IMR-90 (cell line): ENCODE data around the gene MEX3B. TPM values are rescaled to one million over a fixed set of nuclear protein-coding genes. Genes with fewer than 3 reads are reported as not detected.
A peak's percentile ranks its signal among the peaks of the same experiment; 100 is the strongest.

Source experiments
- ATAC-seq: fragments of 200-7000 bp; cut with Tn5 transposase; 2 replicates; pipeline ENCODE4 v1.9.1; 2020; ENCODE audit warnings: low read depth, mild to moderate bottlenecking, moderate library complexity
- Bru-seq: library from RNA; stranded (reverse); fragments of 400-500 nt; gene quantifications from one replicate; lab custom pipeline; 2021; lab: Mats Ljungman, UMichigan
- BruChase-seq, 2 experiments: library from RNA; stranded (reverse); fragments of 400-500 nt; gene quantifications; one replicate each; lab custom pipeline; 2021; lab: Mats Ljungman, UMichigan
- BruUV-seq: library from RNA; stranded (reverse); fragments of 400-500 nt; replicated peaks from 2 replicates; lab custom pipeline; 2021; lab: Mats Ljungman, UMichigan
- CTCF ChIA-PET: fragments of 300-600 bp; formaldehyde crosslinking; extraction: SDS; loops from one replicate; lab custom pipeline; 2021; ENCODE audit warnings: antibody characterized with exemption; lab: Yijun Ruan, JAX
- POLR2A ChIA-PET: fragments of 300-600 bp; sonication (Branson Sonifier 250); formaldehyde crosslinking; loops from one replicate; lab custom pipeline; 2022; ENCODE audit warnings: antibody characterized with exemption; ENCODE audit not compliant: unreplicated experiment; lab: Charles Lee
- DNase-seq: peaks from one replicate; pipeline ENCODE4 v3.0.0; 2013
- H2AFZ ChIP-seq: replicated peaks from 2 replicates; pipeline ENCODE3; 2013; ENCODE audit warnings: low read length, mild to moderate bottlenecking; ENCODE audit not compliant: poor library complexity
- H2AK5ac ChIP-seq: 2 replicates; pipeline ENCODE4 v1.6.1; 2013; ENCODE audit warnings: low read depth, low read length, inconsistent platforms
- H2AK9ac ChIP-seq: replicated peaks from 2 replicates; pipeline ENCODE3; 2013; ENCODE audit warnings: mild to moderate bottlenecking, low read depth, low read length, moderate library complexity; ENCODE audit not compliant: poor library complexity
- H2BK120ac ChIP-seq: 2 replicates; pipeline ENCODE4 v1.6.1; 2013; ENCODE audit warnings: low read depth, low read length, inconsistent platforms
- H2BK15ac ChIP-seq: 3 replicates; pipeline ENCODE4 v1.6.1; 2013; ENCODE audit warnings: low read depth, low read length, inconsistent platforms
- H2BK20ac ChIP-seq: 2 replicates; pipeline ENCODE4 v1.6.1; 2013; ENCODE audit warnings: low read depth, mild to moderate bottlenecking, inconsistent platforms, low read length, moderate library complexity
- H2BK5ac ChIP-seq: 2 replicates; pipeline ENCODE4 v1.6.1; 2013; ENCODE audit warnings: mild to moderate bottlenecking, low read depth, low read length, inconsistent platforms; ENCODE audit not compliant: poor library complexity, severe bottlenecking
- H3K14ac ChIP-seq: replicated peaks from 2 replicates; pipeline ENCODE4 v1.6.1; 2013; ENCODE audit warnings: low read depth, low read length, inconsistent platforms
- H3K18ac ChIP-seq: 2 replicates; pipeline ENCODE4 v1.6.1; 2013; ENCODE audit warnings: low read depth, low read length, control low read depth
- H3K23ac ChIP-seq: 2 replicates; pipeline ENCODE4 v1.6.1; 2013; ENCODE audit warnings: low read depth, low read length, inconsistent platforms
- H3K27ac ChIP-seq: 2 replicates; pipeline ENCODE4 v1.5.1; 2013; ENCODE audit warnings: mild to moderate bottlenecking, control low read depth, low read length; ENCODE audit not compliant: insufficient read depth
- H3K27me3 ChIP-seq: 2 replicates; pipeline ENCODE4 v1.6.1; 2013; ENCODE audit warnings: low read length; ENCODE audit not compliant: control insufficient read depth, insufficient read depth
- H3K36me3 ChIP-seq: 2 replicates; pipeline ENCODE4 v1.6.1; 2013; ENCODE audit warnings: low read length, mixed read lengths; ENCODE audit not compliant: control insufficient read depth, insufficient read depth
- H3K4ac ChIP-seq: 2 replicates; pipeline ENCODE4 v1.6.1; 2013; ENCODE audit warnings: low read depth, low read length, inconsistent platforms
- H3K4me1 ChIP-seq: 2 replicates; pipeline ENCODE4 v1.6.1; 2013; ENCODE audit warnings: low read length, mixed read lengths; ENCODE audit not compliant: control insufficient read depth, insufficient read depth
- H3K4me2 ChIP-seq: 2 replicates; pipeline ENCODE4 v1.6.1; 2013; ENCODE audit warnings: low read depth, mild to moderate bottlenecking, control low read depth, low read length, moderate library complexity
- H3K4me3 ChIP-seq: 2 replicates; pipeline ENCODE4 v1.5.1; 2013; ENCODE audit warnings: low read depth, mild to moderate bottlenecking, control low read depth, low read length, moderate library complexity; ENCODE audit not compliant: insufficient read depth
- H3K56ac ChIP-seq: 2 replicates; pipeline ENCODE4 v1.6.1; 2013; ENCODE audit warnings: low read length, inconsistent platforms; ENCODE audit not compliant: insufficient read depth; ENCODE audit errors: extremely low read depth
- H3K79me1 ChIP-seq, 2 experiments: 2 replicates each; pipeline ENCODE4 v1.6.1; 2013; ENCODE audit warnings: low read length in 2 of 2, inconsistent platforms in 1 of 2, low read depth in 1 of 2
- H3K9ac ChIP-seq: 2 replicates; pipeline ENCODE4 v1.6.1; 2013; ENCODE audit warnings: low read depth, low read length, control low read depth
- H3K9me1 ChIP-seq: 2 replicates; pipeline ENCODE4 v1.6.1; 2013; ENCODE audit warnings: low read length, inconsistent platforms; ENCODE audit not compliant: insufficient read depth
- H3K9me3 ChIP-seq: 2 replicates; pipeline ENCODE4 v1.6.1; 2013; ENCODE audit warnings: low read length; ENCODE audit not compliant: control insufficient read depth, insufficient read depth
- H4K20me1 ChIP-seq: 2 replicates; pipeline ENCODE4 v1.6.1; 2013; ENCODE audit warnings: low read length, inconsistent platforms; ENCODE audit not compliant: insufficient read depth
- H4K5ac ChIP-seq: 2 replicates; pipeline ENCODE4 v1.6.1; 2013; ENCODE audit warnings: mild to moderate bottlenecking, low read depth, low read length, control low read depth
- H4K8ac ChIP-seq, 2 experiments: 2 replicates each; pipeline ENCODE4 v1.6.1; 2013; ENCODE audit warnings: low read depth in 2 of 2, low read length in 2 of 2, control low read depth in 1 of 2, inconsistent platforms in 1 of 2
- H4K91ac ChIP-seq: 2 replicates; pipeline ENCODE4 v1.6.1; 2013; ENCODE audit warnings: low read depth, low read length, inconsistent platforms; ENCODE audit not compliant: insufficient read depth
- CTCF ChIP-seq: conservative IDR thresholded peaks from 2 replicates; pipeline ENCODE4 v1.5.1; 2012; ENCODE audit warnings: mild to moderate bottlenecking, low read depth, low read length, improper control_type of control experiment
- ELK1 ChIP-seq: fragments of 150-350 bp; IDR thresholded peaks from 2 replicates; pipeline ENCODE4 v1.6.1; 2016; ENCODE audit warnings: low read depth, mild to moderate bottlenecking, low read length, moderate library complexity, borderline replicate concordance
- MAZ ChIP-seq: IDR thresholded peaks from 2 replicates; pipeline ENCODE4 v1.6.1; 2012; ENCODE audit warnings: low read depth, mild to moderate bottlenecking, low read length, improper control_type of control experiment, moderate library complexity, borderline replicate concordance
- MXI1 ChIP-seq: IDR thresholded peaks from 2 replicates; pipeline ENCODE4 v1.6.1; 2012; ENCODE audit warnings: low read depth, mild to moderate bottlenecking, low read length, moderate library complexity, borderline replicate concordance
- NFE2L2 ChIP-seq: fragments of 150-350 bp; IDR thresholded peaks from 2 replicates; pipeline ENCODE4 v1.6.1; 2016; ENCODE audit warnings: low read depth, mild to moderate bottlenecking, low read length
- POLR2A ChIP-seq: IDR thresholded peaks from 2 replicates; pipeline ENCODE4 v1.6.1; 2012; ENCODE audit warnings: mild to moderate bottlenecking, low read depth, low read length
- WGBS, 2 experiments: methylation state at CpG; one replicate each; pipeline versions ENCODE4 v1.1.5 to v1.1.7; 2013; ENCODE audit warnings: missing lambda C conversion rate in 2 of 2; ENCODE audit not compliant: insufficient read length in 1 of 2; ENCODE audit errors: extremely low coverage in 2 of 2; 5-methylcytosine and 5-hydroxymethylcytosine counted together
- dilution Hi-C: fragments of 300-500 bp; cut with HindIII; formaldehyde crosslinking; loops from one replicate; pipeline ENCODE4 v1.14.3; 2018; ENCODE audit warnings: low sequenced_read_pairs; ENCODE audit not compliant: unreplicated experiment
- in situ Hi-C: fragments of 300-500 bp; cut with MboI; formaldehyde crosslinking; loops from 3 replicates; pipeline ENCODE4 v1.14.3; 2019; ENCODE audit warnings: low sequenced_read_pairs, inconsistent platforms, mixed read lengths
- intact Hi-C: fragments of 100-400 bp; cut with micrococcal nuclease; formaldehyde crosslinking; loops from 2 replicates; pipeline ENCODE4 v1.10.0; 2022
- long read RNA-seq: library from polyadenylated mRNA; unstranded; transcript quantifications from one replicate; pipeline ENCODE4 v2.0.0, GENCODE V29; 2021; ENCODE audit not compliant: unreplicated experiment
- polyA plus RNA-seq, 3 experiments: library from polyadenylated mRNA; depleted of rRNA; stranded (reverse); fragments of >200 nt; gene quantifications; 2 replicates each; pipeline ENCODE4 v1.2.3, GENCODE V29; 2012; ENCODE audit warnings: low replicate concordance in 1 of 3
- total RNA-seq: library from RNA; depleted of rRNA; stranded (reverse); fragments of >200 nt; gene quantifications from 2 replicates; pipeline ENCODE4 v1.2.3, GENCODE V29; 2012; rRNA removed

MEX3B gene
- total RNA-seq, result 3.6 and 6.7 TPM in 2 replicates
- 12.9 and 16.2 TPM in 2 replicates for polyA plus RNA-seq (2012; rRNA removed)
- polyA plus RNA-seq (2012; cell fraction: cytosol; rRNA removed), result 7.5 and 19.5 TPM in 2 replicates
- polyA plus RNA-seq (2012; cell fraction: nucleus; rRNA removed; ENCODE audit: low replicate concordance), result 25.1 and 51.6 TPM in 2 replicates
- percentile 66 among the genes with signal in this experiment for Bru-seq, nascent RNA
- BruChase-seq, experiment 1, labeled RNA remaining after a 6-hour chase, result percentile 55 among the genes with signal in this experiment
- percentile 60 among the genes with signal in this experiment for BruChase-seq, experiment 2, labeled RNA remaining after a 2-hour chase
- long read RNA-seq, full-length matches to known transcripts, result 43 of 44 reads
- long read RNA-seq, partial matches to known transcripts, result 0 of 44 reads
- long read RNA-seq, other reads (novel, unspliced or antisense), result 1 of 44 reads

- Histone ChIP-seq H3K9me1 (peaks cover under 1% of the 10 kb centered on the region; the same call in 1 of the 2 replicates), H3K27me3 (no peaks in the 10 kb centered on the region), H2BK120ac (peak within 1 kb of the TSS; percentile 86), H4K8ac (peak within 1 kb of the TSS; percentile 58 to 59; a peak in 3 of 4 replicates), H3K79me1 (peaks cover 1 to 24% of the 10 kb centered on the region in 2 experiments; a peak in 3 of 4 replicates), H3K23ac (peak within 1 kb of the TSS; percentile 86), H2BK20ac (peak within 1 kb of the TSS; percentile 25; the same call in 1 of the 2 replicates), H3K9ac (peak within 1 kb of the TSS; percentile 92), H2BK5ac (peak within 1 kb of the TSS; percentile 86), H3K56ac (peak within 1 kb of the TSS; percentile 91), H3K4me2 (peak within 1 kb of the TSS; percentile 73), H2AFZ (peak within 1 kb of the TSS; percentile 97), H2BK15ac (peak within 1 kb of the TSS; percentile 42; the same call in 1 of the 3 replicates), H3K4ac (peak within 1 kb of the TSS; percentile 90), H2AK9ac (peak within 1 kb of the TSS; percentile 93), H3K18ac (peak within 1 kb of the TSS; percentile 83), H4K20me1 (peaks cover 29% of the 10 kb centered on the region), H3K9me3 (no peaks in the 10 kb centered on the region), H4K91ac (peak within 1 kb of the TSS; percentile 88), H3K14ac (peak within 1 kb of the TSS; percentile 93), H3K4me1 (peaks cover 4% of the 10 kb centered on the region; the same call in 1 of the 2 replicates), H4K5ac (peak within 1 kb of the TSS; percentile 41), H3K27ac (peak within 1 kb of the TSS; percentile 90), H3K4me3 (peak within 1 kb of the TSS; percentile 92), H3K36me3 (peaks cover 14% of the 10 kb centered on the region; the same call in 1 of the 2 replicates), H2AK5ac (peak within 1 kb of the TSS; percentile 85)
- TF ChIP-seq POLR2A (peak; percentile 79), MXI1 (peak; percentile 7; the same call in 1 of the 2 replicates), MAZ (peak; percentile 99), NFE2L2 (no peak), ELK1 (no peak), CTCF (no peak)
- in situ Hi-C loops (loop anchor here (10.0 kb wide), 2 partner anchors 151 to 571 kb away; no protein-coding TSS in a partner anchor), dilution Hi-C loops (no loop called here), intact Hi-C loops (loop anchor here (1.0 to 10.0 kb wide), 7 partner anchors 56 to 635 kb away; no protein-coding TSS in a partner anchor)
- WGBS, 2 experiments, result 1% methylated on average over 13 of the region's 68 CpGs; no CpG with 5 or more reads in 1 of the 2 experiments
- peak; percentile 99 for DNase-seq
- ChIA-PET POLR2A (interaction anchor here (0.6 to 0.7 kb wide), 4 partner anchors 14 to 275 kb away, joined by 3 to 8 read pairs (median 6); no protein-coding TSS in a partner anchor), CTCF (interaction anchor here (0.9 kb wide), 1 partner anchor 33 kb away, joined by 3 read pairs; no protein-coding TSS in a partner anchor)
- BruUV-seq, result no TSS peak
- peak; percentile 70 for ATAC-seq
Measured at GRCh38 chr15:82045892-82046665, at the start of gene MEX3B. Gene MEX3B (minus strand): TSS chr15:82046018. CDS start chr15:82045705, 313 bp downstream.
